Activated CD4-positive, alpha-beta memory T cell treated with anti-CD3 and anti-CD28 coated beads for 36 hours (primary cell): Measurements from ENCODE around the gene DAGLB. TPM values are rescaled to one million over a fixed set of nuclear protein-coding genes. Genes with fewer than 3 reads are reported as not detected.

Source experiments
- CTCF ChIA-PET: fragments of 350-600 bp; sonication (Branson Sonifier 250); formaldehyde crosslinking; loops from one replicate; lab custom pipeline; 2021; ENCODE audit warnings: antibody characterized with exemption, inconsistent platforms; lab: Charles Lee
- POLR2A ChIA-PET: fragments of 350-600 bp; sonication (Branson Sonifier 250); formaldehyde crosslinking; loops from one replicate; lab custom pipeline; 2021; ENCODE audit warnings: antibody characterized with exemption; lab: Charles Lee
- DNase-seq: peaks from one replicate; pipeline ENCODE4 v3.0.0-alpha.2; 2020
- H3K27ac Mint-ChIP-seq: one replicate; pipeline ENCODE4 v1.8.0; 2021; ENCODE audit warnings: mixed read lengths
- H3K27me3 Mint-ChIP-seq: one replicate; pipeline ENCODE4 v1.8.0; 2021; ENCODE audit warnings: mixed read lengths
- H3K36me3 Mint-ChIP-seq: one replicate; pipeline ENCODE4 v1.8.0; 2021; ENCODE audit warnings: mixed read lengths
- H3K4me1 Mint-ChIP-seq: one replicate; pipeline ENCODE4 v1.8.0; 2021; ENCODE audit warnings: low read depth, mixed read lengths
- H3K4me3 Mint-ChIP-seq: one replicate; pipeline ENCODE4 v1.8.0; 2021; ENCODE audit warnings: mild to moderate bottlenecking, mixed read lengths
- H3K9me3 Mint-ChIP-seq: one replicate; pipeline ENCODE4 v1.8.0; 2021; ENCODE audit warnings: mixed read lengths
- intact Hi-C: fragments of 100-400 bp; cut with micrococcal nuclease; formaldehyde crosslinking; loops from one replicate; pipeline ENCODE4 v1.15.1; 2023
- total RNA-seq, 2 experiments: library from RNA; stranded (reverse); gene quantifications; one replicate each; pipeline ENCODE4 v1.2.3, GENCODE V29; 2021

Gene DAGLB, protein sequence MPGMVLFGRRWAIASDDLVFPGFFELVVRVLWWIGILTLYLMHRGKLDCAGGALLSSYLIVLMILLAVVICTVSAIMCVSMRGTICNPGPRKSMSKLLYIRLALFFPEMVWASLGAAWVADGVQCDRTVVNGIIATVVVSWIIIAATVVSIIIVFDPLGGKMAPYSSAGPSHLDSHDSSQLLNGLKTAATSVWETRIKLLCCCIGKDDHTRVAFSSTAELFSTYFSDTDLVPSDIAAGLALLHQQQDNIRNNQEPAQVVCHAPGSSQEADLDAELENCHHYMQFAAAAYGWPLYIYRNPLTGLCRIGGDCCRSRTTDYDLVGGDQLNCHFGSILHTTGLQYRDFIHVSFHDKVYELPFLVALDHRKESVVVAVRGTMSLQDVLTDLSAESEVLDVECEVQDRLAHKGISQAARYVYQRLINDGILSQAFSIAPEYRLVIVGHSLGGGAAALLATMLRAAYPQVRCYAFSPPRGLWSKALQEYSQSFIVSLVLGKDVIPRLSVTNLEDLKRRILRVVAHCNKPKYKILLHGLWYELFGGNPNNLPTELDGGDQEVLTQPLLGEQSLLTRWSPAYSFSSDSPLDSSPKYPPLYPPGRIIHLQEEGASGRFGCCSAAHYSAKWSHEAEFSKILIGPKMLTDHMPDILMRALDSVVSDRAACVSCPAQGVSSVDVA
- total RNA-seq: 10 to 100 TPM; 12.8 to 13.6 TPM

DNA sequence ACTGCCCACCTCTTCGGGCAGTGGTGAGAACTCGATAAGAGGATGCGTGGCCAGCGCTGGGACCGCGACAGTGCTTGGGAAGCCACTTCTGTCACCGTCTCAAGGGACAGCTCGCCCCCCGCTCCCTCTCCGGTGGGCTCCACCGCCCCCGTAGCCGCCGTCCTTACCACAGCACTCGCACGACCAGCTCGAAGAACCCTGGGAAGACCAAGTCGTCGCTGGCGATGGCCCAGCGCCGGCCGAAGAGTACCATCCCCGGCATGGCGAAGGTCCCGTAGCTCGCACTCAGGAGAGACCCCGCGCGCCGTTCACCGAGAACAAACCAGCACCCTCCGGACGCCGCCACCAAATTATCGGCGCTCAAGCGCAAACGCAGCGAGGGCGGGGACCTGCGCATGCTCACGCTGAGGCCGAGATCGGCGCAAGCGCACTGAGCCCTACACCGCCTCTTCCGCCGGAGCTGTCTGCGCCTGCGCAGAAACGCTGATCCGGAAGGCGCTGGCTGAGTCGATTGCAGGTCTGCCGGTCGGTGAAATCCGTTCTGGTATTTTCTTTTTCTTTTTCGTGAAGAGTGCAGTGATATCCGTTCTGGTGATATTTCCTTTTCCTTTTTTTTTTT is at the start of gene DAGLB:
TSS of gene DAGLB (minus strand) at position 374 of the 619 bp plus-strand sequence. CDS start at position 262, 112 bp downstream.
- peaks cover 23% of the 10 kb centered on the region for H3K36me3 Mint-ChIP-seq
- peak; percentile 97 for DNase-seq
- CTCF ChIA-PET: interaction anchor here (1.4 to 2.3 kb wide), 3 partner anchors 10 to 15 kb away, joined by 4 to 11 read pairs (median 6); no protein-coding TSS in a partner anchor
- peak within 1 kb of the TSS; percentile 91 for H3K27ac Mint-ChIP-seq
- peak within 1 kb of the TSS; percentile 93 for H3K4me3 Mint-ChIP-seq
- H3K4me1 Mint-ChIP-seq: peaks cover 27% of the 10 kb centered on the region
- POLR2A ChIA-PET: interaction anchor here (0.6 to 1.4 kb wide), 6 partner anchors 9 to 118 kb away, joined by 3 to 6 read pairs (median 4); no protein-coding TSS in a partner anchor
- intact Hi-C loops: loop anchor here (1.0 kb wide), 1 partner anchor 12 kb away; no protein-coding TSS in a partner anchor
- no peaks in the 10 kb centered on the region for H3K9me3 Mint-ChIP-seq
- no peaks in the 10 kb centered on the region for H3K27me3 Mint-ChIP-seq

DNA sequence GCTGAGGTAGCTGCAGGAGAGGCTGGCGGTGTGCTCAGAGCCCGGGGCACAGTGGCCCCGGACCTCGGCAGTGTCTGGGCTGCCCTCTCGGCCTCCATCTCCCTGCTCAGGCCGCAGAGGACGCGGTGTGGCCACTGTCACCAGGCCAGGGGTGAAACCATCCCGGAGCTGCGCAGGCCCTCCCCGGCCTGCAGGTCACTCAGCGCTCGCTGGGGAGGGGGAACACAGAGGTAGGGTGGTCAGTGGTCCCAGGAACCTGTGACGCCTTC is 49.8 kb upstream of the DAGLB start:
- CTCF ChIA-PET: no interaction called here
- Mint-ChIP-seq H3K27me3 (no peaks in the 10 kb centered on the region), H3K27ac (no peak overlapping the region), H3K9me3 (no peaks in the 10 kb centered on the region), H3K36me3 (no peaks in the 10 kb centered on the region), H3K4me1 (no peaks in the 10 kb centered on the region), H3K4me3 (no peak overlapping the region)
- no peak for DNase-seq
- POLR2A ChIA-PET: no interaction called here
- intact Hi-C loops: no loop called here

DNA sequence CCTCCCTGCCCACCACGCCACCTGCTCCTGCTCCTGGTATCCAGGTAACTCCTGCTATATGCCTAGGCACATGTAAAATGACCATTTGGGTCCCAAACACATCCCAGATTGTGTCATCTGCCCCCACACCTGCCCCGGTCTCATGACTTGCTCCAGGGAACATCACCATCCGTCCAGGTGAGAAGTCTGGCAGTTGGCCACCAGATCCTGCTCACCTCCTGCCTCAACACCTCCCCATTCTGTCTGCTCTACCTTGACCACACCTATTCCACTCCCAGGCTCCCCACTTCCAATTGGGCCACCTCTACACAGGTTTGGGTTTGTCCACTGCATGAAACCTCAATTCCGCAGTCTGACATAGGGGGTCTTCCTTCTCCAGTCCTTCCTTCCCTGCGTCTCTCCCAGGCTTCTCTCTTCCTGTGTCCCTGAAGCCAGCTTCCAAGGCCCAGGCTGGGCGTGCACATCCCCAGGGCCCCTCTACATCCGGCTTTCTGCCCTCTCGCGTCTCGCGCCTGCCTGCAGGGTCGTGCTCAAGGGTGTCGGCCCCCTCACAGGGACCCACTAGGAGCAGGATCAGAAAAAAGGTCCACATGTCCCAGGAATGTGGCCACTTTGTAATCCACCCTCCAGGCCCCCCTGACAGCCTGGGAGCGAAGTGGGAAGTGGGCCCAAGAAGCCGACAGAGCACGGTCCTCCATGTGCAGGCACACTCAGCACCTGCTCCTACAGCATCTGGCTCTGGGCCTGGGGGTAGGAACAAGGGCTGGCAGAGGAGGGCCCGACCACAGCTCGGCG is 49.3 kb upstream of the DAGLB start:
- Mint-ChIP-seq H3K4me3 (no peak overlapping the region), H3K4me1 (no peaks in the 10 kb centered on the region), H3K9me3 (no peaks in the 10 kb centered on the region), H3K27me3 (no peaks in the 10 kb centered on the region), H3K27ac (no peak overlapping the region), H3K36me3 (no peaks in the 10 kb centered on the region)
- POLR2A ChIA-PET: no interaction called here
- CTCF ChIA-PET: no interaction called here
- intact Hi-C loops: no loop called here
- no peak for DNase-seq

DNA sequence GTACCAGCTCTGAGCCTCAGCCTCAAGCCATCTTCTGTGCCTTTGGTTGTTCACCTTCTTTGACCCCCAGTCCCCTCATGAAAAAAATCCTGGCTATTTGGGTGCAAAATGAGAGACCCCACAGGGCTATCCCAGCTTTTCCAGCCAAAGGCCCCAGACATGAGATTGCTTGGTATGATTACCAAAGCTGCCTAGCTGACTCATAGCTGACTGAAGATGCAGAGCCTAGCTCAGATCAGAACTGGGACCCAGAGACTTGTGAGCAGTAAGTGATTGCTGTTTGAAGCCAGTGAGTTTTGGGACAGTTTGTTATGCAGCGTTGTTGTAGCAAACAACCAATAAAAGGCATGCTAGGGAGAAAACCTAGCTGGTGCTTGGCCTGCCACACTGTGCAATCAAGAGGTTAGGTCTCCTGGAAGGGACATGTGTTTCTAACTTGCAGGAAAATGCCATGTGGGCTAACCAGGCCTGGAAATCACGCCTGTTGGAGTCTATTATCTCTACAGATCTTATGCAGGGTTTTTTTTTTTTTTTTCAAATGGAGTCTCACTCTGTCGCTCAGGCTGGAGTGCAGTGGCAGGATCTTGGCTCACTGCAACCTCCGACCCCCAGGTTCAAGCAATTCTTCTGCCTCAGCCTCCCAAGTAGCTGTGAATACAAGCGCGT is 48.0 kb upstream of the DAGLB start:
- Mint-ChIP-seq H3K36me3 (no peaks in the 10 kb centered on the region), H3K4me3 (no peak overlapping the region), H3K9me3 (no peaks in the 10 kb centered on the region), H3K27ac (no peak overlapping the region), H3K27me3 (no peaks in the 10 kb centered on the region), H3K4me1 (no peaks in the 10 kb centered on the region)
- intact Hi-C loops: no loop called here
- no peak for DNase-seq
- ChIA-PET CTCF (no interaction called here), POLR2A (no interaction called here)

DNA sequence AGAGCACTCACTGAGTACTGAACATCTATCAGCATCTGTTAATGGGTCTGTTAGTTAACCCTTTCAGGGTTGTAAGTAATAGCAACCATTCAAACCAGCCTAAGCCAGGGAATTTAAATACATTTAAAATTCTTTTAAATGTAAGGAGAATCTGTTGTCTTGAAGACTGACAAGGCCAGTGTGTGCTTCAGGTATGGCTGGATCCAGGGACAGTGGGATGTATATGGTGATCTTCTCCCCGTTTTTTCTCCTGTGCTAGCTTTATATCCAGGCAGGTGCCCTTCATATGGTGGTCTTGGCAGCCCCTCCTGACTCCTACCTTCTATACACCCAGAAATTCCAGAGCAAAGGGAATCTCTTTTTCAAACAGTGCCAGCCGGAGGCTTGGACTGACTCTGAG is 46.6 kb upstream of the DAGLB start:
- no peaks in the 10 kb centered on the region for H3K9me3 Mint-ChIP-seq
- H3K4me3 Mint-ChIP-seq: no peak overlapping the region
- no peak overlapping the region for H3K27ac Mint-ChIP-seq
- DNase-seq: no peak
- ChIA-PET POLR2A (no interaction called here), CTCF (no interaction called here)
- no peaks in the 10 kb centered on the region for H3K36me3 Mint-ChIP-seq
- no peaks in the 10 kb centered on the region for H3K27me3 Mint-ChIP-seq
- no peaks in the 10 kb centered on the region for H3K4me1 Mint-ChIP-seq
- intact Hi-C loops: no loop called here

DNA sequence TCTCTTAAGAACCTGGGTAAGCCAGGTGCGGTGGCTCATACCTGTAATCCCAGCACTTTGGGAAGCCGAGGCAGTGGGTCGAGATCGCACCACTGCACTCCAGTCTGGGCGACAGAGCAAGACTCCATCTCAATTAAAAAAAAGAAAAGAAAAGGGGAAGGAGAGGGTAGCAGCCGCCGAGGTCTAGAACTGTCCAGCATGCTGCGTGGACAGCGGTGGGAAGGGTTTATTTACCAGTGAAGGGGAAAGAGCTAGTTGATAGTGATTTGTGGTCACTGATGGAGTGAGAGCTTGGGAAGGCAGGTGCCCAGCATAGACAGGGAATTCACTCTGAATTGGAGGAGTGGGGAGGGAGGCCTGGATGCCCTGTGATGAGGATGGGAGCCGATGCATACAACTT is 43.4 kb upstream of the DAGLB start:
- no peak for DNase-seq
- Mint-ChIP-seq H3K4me3 (no peak overlapping the region), H3K27me3 (no peaks in the 10 kb centered on the region), H3K9me3 (no peaks in the 10 kb centered on the region), H3K27ac (no peak overlapping the region), H3K4me1 (no peaks in the 10 kb centered on the region), H3K36me3 (no peaks in the 10 kb centered on the region)
- ChIA-PET POLR2A (no interaction called here), CTCF (interaction anchor here (1.3 kb wide), 2 partner anchors 24 to 25 kb away, joined by 4 to 5 read pairs; no protein-coding TSS in a partner anchor)
- intact Hi-C loops: no loop called here

DNA sequence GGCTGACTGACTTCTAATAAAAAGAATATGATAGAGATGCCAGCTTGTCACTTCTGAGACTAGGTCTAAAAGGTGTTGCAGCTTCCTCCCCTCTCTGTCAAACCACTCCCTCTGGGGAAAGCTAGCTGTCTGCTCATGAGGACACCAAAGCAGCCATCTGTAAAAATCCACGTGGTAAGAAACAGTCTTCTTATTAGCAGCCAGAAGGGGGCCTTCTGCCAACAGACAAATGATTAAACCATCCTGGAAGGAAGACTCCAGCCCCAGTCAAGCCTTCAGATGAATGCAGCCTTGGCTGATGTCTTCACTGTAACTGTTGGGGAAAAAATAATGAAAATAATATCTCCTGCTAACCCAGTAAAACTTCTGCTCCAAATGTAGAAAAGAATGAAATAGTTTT is 41.9 kb upstream of the DAGLB start:
- ChIA-PET POLR2A (no interaction called here), CTCF (no interaction called here)
- Mint-ChIP-seq H3K36me3 (no peaks in the 10 kb centered on the region), H3K9me3 (no peaks in the 10 kb centered on the region), H3K27me3 (no peaks in the 10 kb centered on the region), H3K4me1 (peaks cover 3% of the 10 kb centered on the region), H3K27ac (no peak overlapping the region), H3K4me3 (no peak overlapping the region)
- intact Hi-C loops: no loop called here
- no peak for DNase-seq

DNA sequence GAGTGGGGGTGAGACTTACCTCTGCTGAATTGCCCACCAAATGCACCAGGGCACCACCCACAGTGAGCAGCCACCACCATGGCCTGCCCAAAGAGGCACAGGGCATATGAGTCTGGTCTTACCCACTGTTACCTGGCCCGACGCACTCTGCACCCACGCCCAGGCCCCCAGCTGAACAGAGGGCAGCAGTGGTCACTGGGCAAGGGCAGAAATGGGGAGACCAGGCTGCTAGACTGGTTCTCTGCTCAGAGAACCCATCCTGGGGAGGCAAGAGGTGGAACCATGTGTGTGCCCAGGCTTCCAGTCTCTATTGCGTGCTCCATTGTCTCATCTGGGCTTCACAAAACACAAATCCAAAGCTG is 39.4 kb upstream of the DAGLB start:
- Mint-ChIP-seq H3K27ac (no peak overlapping the region), H3K9me3 (no peaks in the 10 kb centered on the region), H3K4me1 (peaks cover 10% of the 10 kb centered on the region), H3K27me3 (no peaks in the 10 kb centered on the region), H3K4me3 (no peak overlapping the region), H3K36me3 (peaks cover 8% of the 10 kb centered on the region)
- POLR2A ChIA-PET: no interaction called here
- DNase-seq: no peak
- CTCF ChIA-PET: no interaction called here
- intact Hi-C loops: no loop called here

DNA sequence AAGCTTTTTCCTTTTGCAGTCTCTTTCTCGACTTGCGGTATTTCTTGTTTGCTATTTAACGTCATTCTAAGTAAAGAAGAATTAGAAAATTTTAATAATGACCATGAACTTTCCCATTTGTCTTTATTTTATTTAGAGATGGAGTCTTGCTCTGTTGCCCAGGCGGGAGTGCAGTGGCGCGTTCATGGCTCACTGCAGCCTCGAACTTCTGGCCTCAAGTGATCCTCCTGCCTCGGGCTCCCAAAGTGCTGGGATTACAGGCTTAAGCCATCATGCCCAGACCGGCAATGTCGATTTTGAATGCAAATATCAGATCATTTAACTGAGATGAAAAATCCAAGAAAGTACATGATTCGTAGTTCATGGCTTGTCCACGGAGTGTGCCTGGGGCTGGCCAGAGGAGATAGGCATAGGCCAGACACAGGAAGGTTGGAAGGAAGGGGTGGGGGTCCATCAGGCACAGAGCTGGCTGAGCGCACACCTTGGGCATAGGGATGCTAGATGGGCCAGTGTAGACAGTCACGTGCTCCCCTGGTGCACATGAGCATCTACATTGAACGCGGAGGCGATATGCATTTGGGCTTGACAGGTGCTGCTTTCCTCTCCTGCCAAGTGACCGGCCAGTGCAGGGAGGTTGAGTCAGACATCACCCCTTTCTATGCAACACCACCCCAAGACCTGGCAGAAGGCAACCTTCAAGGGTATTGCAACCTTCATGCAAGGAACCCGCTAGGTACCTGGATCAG is 38.9 kb upstream of the DAGLB start:
- peaks cover 11% of the 10 kb centered on the region for H3K36me3 Mint-ChIP-seq
- DNase-seq: no peak
- intact Hi-C loops: no loop called here
- ChIA-PET POLR2A (no interaction called here), CTCF (no interaction called here)
- no peaks in the 10 kb centered on the region for H3K27me3 Mint-ChIP-seq
- no peak overlapping the region for H3K4me3 Mint-ChIP-seq
- H3K4me1 Mint-ChIP-seq: peaks cover 13% of the 10 kb centered on the region
- H3K9me3 Mint-ChIP-seq: no peaks in the 10 kb centered on the region
- no peak overlapping the region for H3K27ac Mint-ChIP-seq

DNA sequence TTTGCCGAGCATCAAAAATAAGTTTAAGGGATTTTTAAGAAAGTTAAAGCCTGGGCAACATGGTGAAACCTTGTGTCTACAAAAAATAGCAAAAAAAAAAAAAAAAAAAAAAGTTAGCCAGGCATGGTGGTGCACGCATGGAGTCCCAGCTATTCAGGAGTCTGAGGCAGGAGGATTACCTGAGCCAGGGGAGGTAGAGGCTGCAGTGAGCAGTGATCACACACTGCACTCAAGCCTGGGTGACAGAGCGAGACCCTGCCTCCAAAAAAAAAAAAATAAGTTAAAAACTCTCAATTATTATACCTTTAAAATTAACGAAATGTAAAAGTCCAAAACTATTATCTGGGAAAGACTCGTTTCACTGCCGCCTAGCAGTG is 35.0 kb upstream of the DAGLB start:
- ChIA-PET CTCF (interaction anchor here (1.1 kb wide), 1 partner anchor 19 kb away, joined by 3 read pairs; no protein-coding TSS in a partner anchor), POLR2A (no interaction called here)
- H3K9me3 Mint-ChIP-seq: no peaks in the 10 kb centered on the region
- intact Hi-C loops: no loop called here
- no peak for DNase-seq
- peak overlapping the region; percentile 95 for H3K4me3 Mint-ChIP-seq
- H3K27me3 Mint-ChIP-seq: no peaks in the 10 kb centered on the region
- H3K4me1 Mint-ChIP-seq: peaks cover 47% of the 10 kb centered on the region
- H3K27ac Mint-ChIP-seq: peak overlapping the region; percentile 91
- peaks cover 22% of the 10 kb centered on the region for H3K36me3 Mint-ChIP-seq

DNA sequence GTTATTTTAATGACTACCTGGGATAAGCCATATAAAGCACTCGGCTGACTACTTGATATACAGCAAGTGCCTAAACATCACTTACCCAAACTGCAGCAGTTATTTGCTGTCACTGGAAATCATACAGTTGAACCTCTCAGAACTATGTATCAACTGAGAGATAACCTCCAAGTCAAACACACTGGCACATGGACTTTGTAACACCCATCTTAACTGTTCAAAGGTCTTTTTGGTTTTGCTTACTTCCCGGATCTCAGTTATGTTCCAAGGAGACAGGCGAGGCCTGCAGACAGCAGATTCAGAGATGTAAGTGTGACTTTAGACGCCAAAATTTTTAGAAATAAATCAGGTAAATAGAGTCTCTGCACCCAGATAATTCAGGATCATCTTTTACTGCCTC is 34.6 kb upstream of the DAGLB start:
- DNase-seq: no peak
- peaks cover 51% of the 10 kb centered on the region for H3K4me1 Mint-ChIP-seq
- POLR2A ChIA-PET: no interaction called here
- no peaks in the 10 kb centered on the region for H3K27me3 Mint-ChIP-seq
- H3K27ac Mint-ChIP-seq: peak overlapping the region; percentile 23
- H3K9me3 Mint-ChIP-seq: no peaks in the 10 kb centered on the region
- H3K36me3 Mint-ChIP-seq: peaks cover 22% of the 10 kb centered on the region
- H3K4me3 Mint-ChIP-seq: peak overlapping the region; percentile 95
- intact Hi-C loops: no loop called here
- CTCF ChIA-PET: interaction anchor here (1.1 kb wide), 1 partner anchor 19 kb away, joined by 3 read pairs; no protein-coding TSS in a partner anchor
